Parathyroid adenoma (tissue), 2 donors: ENCODE data around the gene BEND3.

Experiments used
- H2AFZ ChIP-seq: fragments of 300-600 bp; sonication (generic); one replicate; pipeline ENCODE4 v1.7.0; 2017; ENCODE audit warnings: antibody characterized with exemption, mild to moderate bottlenecking
- H3K27ac ChIP-seq: fragments of 300-600 bp; sonication (generic); one replicate; pipeline ENCODE4 v1.7.0; 2017
- H3K27me3 ChIP-seq: fragments of 300-600 bp; sonication (generic); one replicate; pipeline ENCODE4 v1.7.0; 2017; ENCODE audit warnings: low read length; ENCODE audit not compliant: control insufficient read depth, insufficient read depth
- H3K36me3 ChIP-seq: fragments of 300-600 bp; sonication (generic); one replicate; pipeline ENCODE4 v1.7.0; 2017; ENCODE audit warnings: low read length; ENCODE audit not compliant: control insufficient read depth, insufficient read depth
- H3K4me1 ChIP-seq: fragments of 300-600 bp; sonication (generic); one replicate; pipeline ENCODE4 v1.7.0; 2017; ENCODE audit warnings: control low read depth
- H3K4me2 ChIP-seq: fragments of 300-600 bp; sonication (generic); one replicate; pipeline ENCODE4 v1.7.0; 2017; ENCODE audit warnings: low read length
- H3K4me3 ChIP-seq: fragments of 300-600 bp; sonication (generic); one replicate; pipeline ENCODE4 v1.7.0; 2017; ENCODE audit warnings: low read depth, low read length
- H3K79me2 ChIP-seq: fragments of 300-600 bp; sonication (generic); one replicate; pipeline ENCODE4 v1.7.0; 2017; ENCODE audit warnings: control low read depth
- H3K9ac ChIP-seq: fragments of 300-600 bp; sonication (generic); one replicate; pipeline ENCODE4 v1.7.0; 2017; ENCODE audit warnings: mild to moderate bottlenecking
- H3K9me3 ChIP-seq: fragments of 300-600 bp; sonication (generic); one replicate; pipeline ENCODE4 v1.7.0; 2017; ENCODE audit warnings: low read length; ENCODE audit not compliant: control insufficient read depth
- CTCF ChIP-seq: fragments of 300-600 bp; sonication (generic); IDR thresholded peaks from one replicate; pipeline ENCODE4 v1.7.0; 2017; ENCODE audit warnings: antibody characterized with exemption, mild to moderate bottlenecking
- donor health status: primary hyperparathyroidism.

Gene BEND3

GRCh38 chr6:107059606-107060005 lies 55.7 kb downstream of the BEND3 start:
- H3K4me3 ChIP-seq: no peak overlapping the region
- H2AFZ ChIP-seq: no peak overlapping the region
- no peak overlapping the region for H3K27ac ChIP-seq
- no peaks in the 10 kb centered on the region for H3K79me2 ChIP-seq
- no peaks in the 10 kb centered on the region for H3K9me3 ChIP-seq
- no peak overlapping the region for H3K4me2 ChIP-seq
- no peaks in the 10 kb centered on the region for H3K36me3 ChIP-seq
- no peaks in the 10 kb centered on the region for H3K27me3 ChIP-seq
- H3K4me1 ChIP-seq: no peaks in the 10 kb centered on the region
- H3K9ac ChIP-seq: no peak overlapping the region
- no peak for TF ChIP-seq CTCF

GRCh38 chr6:107057679-107058078 lies 57.6 kb downstream of the BEND3 start:
- Histone ChIP-seq H3K36me3 (no peaks in the 10 kb centered on the region), H3K79me2 (no peaks in the 10 kb centered on the region), H3K9me3 (no peaks in the 10 kb centered on the region), H3K4me2 (no peak overlapping the region), H2AFZ (no peak overlapping the region), H3K27ac (no peak overlapping the region), H3K4me3 (no peak overlapping the region), H3K27me3 (no peaks in the 10 kb centered on the region), H3K9ac (no peak overlapping the region), H3K4me1 (no peaks in the 10 kb centered on the region)
- TF ChIP-seq CTCF: no peak

GRCh38 chr6:107056796-107057195 lies 58.5 kb downstream of the BEND3 start:
- H3K36me3 ChIP-seq: no peaks in the 10 kb centered on the region
- no peak overlapping the region for H2AFZ ChIP-seq
- H3K4me3 ChIP-seq: no peak overlapping the region
- H3K27ac ChIP-seq: no peak overlapping the region
- H3K4me1 ChIP-seq: no peaks in the 10 kb centered on the region
- no peaks in the 10 kb centered on the region for H3K9me3 ChIP-seq
- no peaks in the 10 kb centered on the region for H3K27me3 ChIP-seq
- H3K79me2 ChIP-seq: no peaks in the 10 kb centered on the region
- no peak overlapping the region for H3K4me2 ChIP-seq
- TF ChIP-seq CTCF: no peak
- no peak overlapping the region for H3K9ac ChIP-seq

- H3K27ac ChIP-seq: no peak overlapping the region
- no peak overlapping the region for H2AFZ ChIP-seq
- H3K36me3 ChIP-seq: no peaks in the 10 kb centered on the region
- H3K9me3 ChIP-seq: no peaks in the 10 kb centered on the region
- H3K4me2 ChIP-seq: no peak overlapping the region
- no peaks in the 10 kb centered on the region for H3K79me2 ChIP-seq
- H3K27me3 ChIP-seq: no peaks in the 10 kb centered on the region
- no peak overlapping the region for H3K9ac ChIP-seq
- TF ChIP-seq CTCF: no peak
- no peak overlapping the region for H3K4me3 ChIP-seq
- no peaks in the 10 kb centered on the region for H3K4me1 ChIP-seq
Observed at GRCh38 chr6:107047807-107048206, 67.5 kb downstream of the BEND3 start.

- H3K79me2 ChIP-seq: no peaks in the 10 kb centered on the region
- H3K4me2 ChIP-seq: no peak overlapping the region
Observed at GRCh38 chr6:107045826-107046675, 69.3 kb downstream of the BEND3 start.

More at GRCh38 chr6:107045826-107046675, 69.3 kb downstream of the BEND3 start:
- Histone ChIP-seq H3K4me1 (no peaks in the 10 kb centered on the region), H3K36me3 (no peaks in the 10 kb centered on the region), H3K9me3 (no peaks in the 10 kb centered on the region), H3K9ac (no peak overlapping the region), H3K4me3 (no peak overlapping the region), H3K27me3 (no peaks in the 10 kb centered on the region), H3K27ac (no peak overlapping the region), H2AFZ (no peak overlapping the region)
- TF ChIP-seq CTCF: no peak
